ENCODE results near the gene SRSF7.
A peak's percentile ranks its signal among the peaks of the same experiment; 100 is the strongest.
"Not testable (repeated sequence)": the region's sequence is repeated elsewhere in the genome, so short reads cannot be mapped to it uniquely, and the experiment has no call there.

SRSF7 gene

GRCh38 chr2:38703336-38703735 lies 47.8 kb downstream of the SRSF7 start:
- not testable (repeated sequence) for DNase-seq

- no peak for DNase-seq
Observed at GRCh38 chr2:38702413-38702812, 48.7 kb downstream of the SRSF7 start.

GRCh38 chr2:38701542-38701941 lies 49.6 kb downstream of the SRSF7 start:
- DNase-seq = no peak

GRCh38 chr2:38700881-38701458 lies 50.2 kb downstream of the SRSF7 start:
- no peak for DNase-seq

- no peak for DNase-seq
Observed at GRCh38 chr2:38700113-38700785, 50.9 kb downstream of the SRSF7 start.

GRCh38 chr2:38698467-38699003 lies 52.6 kb downstream of the SRSF7 start:
- DNase-seq = no peak

GRCh38 chr2:38697116-38697840 lies 53.9 kb downstream of the SRSF7 start:
- peak in 2 of 56 donors; percentile 3 to 6 for DNase-seq

Data from amygdala (tissue), 56 donors.